Sigmoid colon (tissue), 7 donors: ENCODE results near the gene FAM200A. TPM values are rescaled to one million over a fixed set of nuclear protein-coding genes. Genes with fewer than 3 reads are reported as not detected.

Experiments
- DNase-seq: peaks from one replicate; pipeline ENCODE4 v3.0.0-alpha.2; 2019
- H3K27ac ChIP-seq, 4 donors: fragments of 200-600 bp; sonication (generic); one replicate each; pipeline ENCODE4 v1.5.1; 2016 to 2019; ENCODE audit warnings: mild to moderate bottlenecking in 1 of 4
- H3K27me3 ChIP-seq, 3 donors: fragments of 200-600 bp; sonication (generic); one replicate each; pipeline ENCODE4 v1.5.1; 2019; ENCODE audit warnings: mild to moderate bottlenecking in 1 of 3
- H3K36me3 ChIP-seq, 4 donors: fragments of 200-600 bp; sonication (generic); one replicate each; pipeline ENCODE4 v1.5.1; 2016 to 2019
- H3K4me1 ChIP-seq, 4 donors: fragments of 200-600 bp; sonication (generic); one replicate each; pipeline ENCODE4 v1.5.1; 2017 to 2019
- H3K4me3 ChIP-seq, 4 donors: fragments of 200-600 bp; sonication (generic); one replicate each; pipeline ENCODE4 v1.5.1; 2017 to 2019; ENCODE audit warnings: mild to moderate bottlenecking in 2 of 4, moderate library complexity in 1 of 4
- H3K9me3 ChIP-seq, 4 donors: fragments of 200-600 bp in 3 of 4; sonication (generic) in 3 of 4; one replicate each; pipeline versions ENCODE4 v1.5.1 to v1.6.1; 2013 to 2019
- CTCF ChIP-seq, 4 experiments: fragments of 450-650 bp in 3 of 4; fragments of 200-600 bp in 1 of 4; IDR thresholded peaks; one replicate each; pipeline ENCODE4 v1.5.1; 2016 to 2019; ENCODE audit warnings: antibody characterized with exemption in 4 of 4, mild to moderate bottlenecking in 3 of 4, moderate library complexity in 2 of 4
- EP300 ChIP-seq, 4 donors: sonication (generic); formaldehyde crosslinking; IDR thresholded peaks; one replicate each; pipeline ENCODE4 v1.6.1; 2017; ENCODE audit warnings: antibody characterized with exemption in 4 of 4
- POLR2A ChIP-seq, 2 donors: fragments of 450-650 bp; IDR thresholded peaks; one replicate each; pipeline ENCODE4 v1.6.1; 2016; ENCODE audit warnings: antibody characterized with exemption in 2 of 2, mild to moderate bottlenecking in 2 of 2, moderate library complexity in 2 of 2
- POLR2AphosphoS5 ChIP-seq, 4 donors: sonication (generic); formaldehyde crosslinking; IDR thresholded peaks; one replicate each; pipeline ENCODE4 v1.6.1; 2017; ENCODE audit warnings: antibody characterized with exemption in 4 of 4
- WGBS, 2 donors: extraction: QIAGEN DNeasy Blood & Tissue Kit; methylation state at CpG; one replicate each; pipeline ENCODE4 v1.1.7; 2013; 5-methylcytosine and 5-hydroxymethylcytosine counted together
- intact Hi-C: fragments of 100-400 bp; cut with DNase I; formaldehyde crosslinking; loops from one replicate; pipeline ENCODE4 v1.15.1; 2023
- polyA plus RNA-seq, 3 donors: library from polyadenylated mRNA; stranded (reverse); fragments of 200-250 nt; gene quantifications; one replicate each; pipeline ENCODE4 v1.2.3, GENCODE V29; 2013
- total RNA-seq, 4 donors: library from RNA; depleted of rRNA; stranded (reverse); fragments of >200 nt; gene quantifications; one replicate each; pipeline ENCODE4 v1.1.0, GENCODE V29; 2016
- donor health status: healthy with polysubstance abuse.
- donor health status: Bipolar disorder and iron deficiency.
- donor health status: healthy.

The FAM200A gene
- total and polyA plus RNA-seq, 7 donors, result 1.8 to 6.4 (median 3.1) TPM

DNA sequence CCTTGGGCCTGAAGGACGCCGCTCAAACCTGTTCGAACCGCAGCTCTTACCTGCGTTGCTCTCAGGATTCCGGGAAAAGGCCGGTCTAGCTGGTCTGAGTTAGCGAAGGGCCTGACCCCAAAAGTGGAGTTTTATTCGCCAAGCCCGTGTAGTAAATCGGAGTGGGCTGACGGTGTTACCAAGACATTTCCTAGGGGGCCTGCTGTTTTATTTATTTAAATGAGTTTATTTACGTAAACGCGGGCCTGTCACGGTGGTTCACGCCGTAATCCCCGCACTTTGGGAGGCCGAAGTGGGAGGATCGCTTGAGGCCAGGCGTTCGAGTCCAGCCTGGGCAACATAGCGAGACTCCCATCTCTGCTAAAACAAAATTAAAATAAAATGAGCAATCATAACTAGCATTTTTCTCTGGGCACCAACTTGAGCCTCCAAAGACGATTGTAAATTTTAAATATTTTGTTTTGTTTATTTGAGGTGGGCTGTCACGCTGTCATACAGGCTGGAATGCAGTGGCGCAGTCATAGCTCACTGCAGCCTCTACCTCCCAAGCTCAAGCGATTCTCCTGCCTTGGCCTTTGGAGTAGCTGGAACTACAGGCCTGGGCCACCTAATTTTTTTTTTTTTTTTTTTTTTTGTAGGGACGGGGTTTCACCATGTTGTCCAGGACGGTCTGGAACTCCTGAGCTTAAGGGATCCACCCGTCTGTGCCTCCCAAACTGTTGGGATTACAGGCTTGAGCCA is 7.4 kb upstream of the FAM200A start:
- no peak for DNase-seq
- Histone ChIP-seq H3K27ac (peak overlapping the region; percentile 93 to 98 (median 96)), H3K27me3 (no peaks in the 10 kb centered on the region), H3K4me1 (peaks cover 0 to 49% (median 45%) of the 10 kb centered on the region in 4 donors), H3K9me3 (no peaks in the 10 kb centered on the region), H3K36me3 (peaks cover 29 to 54% (median 37%) of the 10 kb centered on the region in 4 donors), H3K4me3 (peak overlapping the region; percentile 61 to 97 (median 70))
- TF ChIP-seq CTCF (IDR thresholded peaks at IDR 0.05), result no peak
- no peak for TF ChIP-seq POLR2AphosphoS5 (IDR thresholded peaks at IDR 0.05)
- TF ChIP-seq EP300 (IDR thresholded peaks at IDR 0.05), result no peak
- TF ChIP-seq POLR2A (IDR thresholded peaks at IDR 0.05), result no peak
- 15 to 27% methylated on average over 31 of the region's 31 CpGs for WGBS, 2 donors
- intact Hi-C loops, result loop anchor here (2.0 to 10.0 kb wide), 4 partner anchors 55 to 1305 kb away; partner anchors contain the start of genes ARPC1A, TECPR1 and ZKSCAN5

DNA sequence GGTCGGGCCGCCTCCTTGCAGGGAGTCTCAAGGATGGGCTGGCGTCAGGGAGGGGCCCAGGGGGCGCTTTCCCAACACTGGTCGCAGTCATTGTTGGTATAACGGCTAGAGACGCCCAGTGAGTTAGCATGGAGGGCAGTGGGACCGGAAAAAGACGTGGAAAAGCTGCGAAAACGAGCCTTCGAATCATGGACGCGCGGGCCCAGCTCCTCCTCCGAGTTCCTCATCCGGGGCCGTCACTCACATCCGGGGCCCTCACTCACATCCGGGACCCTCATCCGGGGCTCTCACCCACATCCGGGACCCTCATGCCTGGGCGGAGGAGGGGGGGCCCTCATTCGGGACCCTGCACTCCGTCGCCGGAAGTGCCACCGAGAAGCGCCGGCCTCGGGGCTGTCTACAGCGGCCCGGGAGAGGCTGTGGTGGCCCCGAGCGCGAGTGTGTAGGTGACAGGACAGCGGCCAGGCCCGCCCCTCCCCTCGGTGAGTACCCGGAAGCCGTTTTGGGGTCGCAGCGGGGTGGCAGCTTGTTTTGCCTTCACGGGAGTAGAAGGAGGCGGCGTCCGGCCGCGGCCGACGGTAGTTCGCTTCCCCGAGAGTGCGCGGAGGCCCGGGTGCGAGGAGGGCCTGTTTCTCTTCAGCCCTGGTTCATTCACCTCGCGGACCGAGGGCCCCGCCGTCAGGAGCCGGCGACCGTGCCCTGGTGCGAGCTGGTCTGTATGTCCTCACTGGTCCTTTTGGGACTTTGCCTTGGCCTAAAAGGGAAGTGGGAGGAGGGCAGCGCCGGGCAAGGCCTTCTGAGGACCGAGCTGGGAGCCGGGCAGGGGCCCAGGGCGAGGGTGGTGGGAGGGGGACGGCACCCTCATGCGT is 6.6 kb upstream of the FAM200A start, which contains the start of gene ZNF655:
Gene ZNF655, plus strand, starts transcription at position 337 of the 869 bp plus-strand sequence. CDS start 1,918 bp downstream, outside the sequence.
- peak; percentile 97 for DNase-seq
- H3K27ac ChIP-seq, result peak within 1 kb of the TSS; percentile 93 to 98 (median 96)
- H3K4me3 ChIP-seq, result peak within 1 kb of the TSS; percentile 61 to 97 (median 70)
- no peaks in the 10 kb centered on the region for H3K27me3 ChIP-seq
- peaks cover 0 to 49% (median 45%) of the 10 kb centered on the region in 4 donors for H3K4me1 ChIP-seq
- WGBS, 2 donors, result 0% methylated on average over 73 of the region's 73 CpGs
- no peaks in the 10 kb centered on the region for H3K9me3 ChIP-seq
- intact Hi-C loops, result loop anchor here (2.0 to 10.0 kb wide), 4 partner anchors 54 to 1304 kb away; partner anchors contain the start of genes ARPC1A, TECPR1 and ZKSCAN5
- H3K36me3 ChIP-seq, result peaks cover 24 to 51% (median 29%) of the 10 kb centered on the region in 4 donors
- TF ChIP-seq POLR2AphosphoS5 (IDR thresholded peaks at IDR 0.05) (peak; percentile 83 to 94 (median 86)), EP300 (IDR thresholded peaks at IDR 0.05) (no peak), POLR2A (IDR thresholded peaks at IDR 0.05) (peak; percentile 75 to 80)

DNA sequence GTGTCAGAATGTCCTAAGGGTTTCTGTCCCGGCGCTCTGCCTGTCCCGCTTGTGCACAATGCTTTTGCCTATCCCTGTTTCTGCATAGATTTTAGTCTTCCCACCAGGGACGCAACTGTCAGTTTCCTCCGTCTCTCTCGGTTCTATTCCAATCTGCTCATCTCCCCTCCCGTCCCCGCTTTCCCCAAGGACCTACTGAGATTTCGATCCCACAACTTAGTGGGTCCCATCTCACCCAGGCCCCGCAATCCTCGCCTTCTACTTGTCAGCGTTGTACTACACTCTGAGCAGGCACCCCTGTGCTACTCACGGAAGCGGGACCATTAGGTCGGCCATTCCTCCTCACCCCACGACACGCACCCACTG is 6.0 kb upstream of the FAM200A start:
- Histone ChIP-seq H3K27me3 (no peaks in the 10 kb centered on the region), H3K9me3 (no peaks in the 10 kb centered on the region), H3K4me3 (peak overlapping the region; percentile 61 to 97 (median 70)), H3K4me1 (peaks cover 0 to 47% (median 43%) of the 10 kb centered on the region in 4 donors), H3K27ac (peak overlapping the region; percentile 93 to 98 (median 96)), H3K36me3 (peaks cover 19 to 45% (median 25%) of the 10 kb centered on the region in 4 donors)
- TF ChIP-seq EP300 (IDR thresholded peaks at IDR 0.05) (no peak), CTCF (IDR thresholded peaks at IDR 0.05) (no peak), POLR2A (IDR thresholded peaks at IDR 0.05) (no peak), POLR2AphosphoS5 (IDR thresholded peaks at IDR 0.05) (no peak)
- DNase-seq, result no peak
- WGBS, 2 donors, result 1% methylated on average over 17 of the region's 17 CpGs
- intact Hi-C loops, result loop anchor here (2.0 to 10.0 kb wide), 4 partner anchors 53 to 1303 kb away; partner anchors contain the start of genes ARPC1A, TECPR1 and ZKSCAN5

DNA sequence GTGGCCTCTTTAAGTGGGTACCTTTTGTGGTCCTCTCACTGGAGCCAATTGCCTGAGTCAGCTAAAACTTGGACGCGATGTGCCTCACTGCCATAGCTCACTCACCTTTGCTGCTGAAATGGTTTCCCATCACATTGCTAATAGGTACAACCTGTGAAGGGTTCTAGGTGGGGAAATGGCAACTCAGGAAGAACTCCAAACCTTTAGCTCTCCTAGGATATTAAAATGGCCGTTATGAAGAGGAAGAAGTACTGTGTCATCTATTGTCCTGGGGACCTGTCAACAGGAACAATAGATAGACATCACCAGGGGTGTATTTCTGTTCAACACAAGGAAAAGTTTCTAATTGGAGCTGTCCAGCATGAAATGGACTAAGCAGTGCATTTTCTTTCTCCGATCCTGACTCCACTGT is 5.3 kb upstream of the FAM200A start:
- H3K36me3 ChIP-seq, result peaks cover 15 to 38% (median 18%) of the 10 kb centered on the region in 4 donors
- TF ChIP-seq CTCF (IDR thresholded peaks at IDR 0.05), result no peak
- no peak for TF ChIP-seq POLR2A (IDR thresholded peaks at IDR 0.05)
- TF ChIP-seq POLR2AphosphoS5 (IDR thresholded peaks at IDR 0.05), result no peak
- no peak for TF ChIP-seq EP300 (IDR thresholded peaks at IDR 0.05)
- WGBS, 2 donors, result 81 to 82% methylated on average over 4 of the region's 4 CpGs
- intact Hi-C loops, result loop anchor here (10.0 kb wide), 2 partner anchors 232 to 1302 kb away; partner anchors contain the start of genes ARPC1A and TECPR1
- DNase-seq, result no peak
- peaks cover 0 to 47% (median 38%) of the 10 kb centered on the region in 4 donors for H3K4me1 ChIP-seq
- H3K4me3 ChIP-seq, result peak overlapping the region; percentile 61 to 97 (median 70)
- H3K27me3 ChIP-seq, result no peaks in the 10 kb centered on the region
- H3K9me3 ChIP-seq, result no peaks in the 10 kb centered on the region
- peak overlapping the region; percentile 93 to 98 (median 96) for H3K27ac ChIP-seq
